HG03159 (cell line): Measurements from ENCODE around the gene CTSK.
"Not testable (repeated sequence)": the region's sequence is repeated elsewhere in the genome, so short reads cannot be mapped to it uniquely, and the experiment has no call there.

Experiments used
- ATAC-seq: cut with Tn5 transposase; IDR thresholded peaks from one replicate; pipeline ENCODE4 v1.9.1; 2021; ENCODE audit warnings: mild to moderate bottlenecking, moderate library complexity; ENCODE audit not compliant: unreplicated experiment

Gene CTSK

GRCh38 chr1:150807249-150808023, 624 bp downstream of the CTSK start:
- no peak for ATAC-seq

GRCh38 chr1:150805899-150806298, 2.2 kb downstream of the CTSK start:
- no peak for ATAC-seq

GRCh38 chr1:150804671-150805070, 3.4 kb downstream of the CTSK start:
- ATAC-seq, result no peak

- ATAC-seq, result no peak
Observed at GRCh38 chr1:150799089-150799488, 9.0 kb downstream of the CTSK start.

- ATAC-seq, result no peak
Observed at GRCh38 chr1:150798525-150798924, 9.5 kb downstream of the CTSK start.

- no peak for ATAC-seq
Observed at GRCh38 chr1:150796374-150796773, 11.7 kb downstream of the CTSK start.

GRCh38 chr1:150793778-150794177, 14.3 kb downstream of the CTSK start:
- ATAC-seq, result not testable (repeated sequence)

GRCh38 chr1:150793221-150793620, 14.8 kb downstream of the CTSK start:
- ATAC-seq, result no peak

- ATAC-seq, result no peak
Observed at GRCh38 chr1:150791585-150791984, 16.5 kb downstream of the CTSK start.

- ATAC-seq, result no peak
Observed at GRCh38 chr1:150789396-150789795, 18.7 kb downstream of the CTSK start.

GRCh38 chr1:150788946-150789345, 19.1 kb downstream of the CTSK start:
- ATAC-seq, result no peak

GRCh38 chr1:150787455-150787854, 20.6 kb downstream of the CTSK start:
- no peak for ATAC-seq

GRCh38 chr1:150780510-150780909, 27.6 kb downstream of the CTSK start:
- no peak for ATAC-seq

GRCh38 chr1:150778409-150778808, 29.7 kb downstream of the CTSK start:
- ATAC-seq, result no peak

- no peak for ATAC-seq
Observed at GRCh38 chr1:150777544-150777943, 30.5 kb downstream of the CTSK start.

- ATAC-seq, result not testable (repeated sequence)
Observed at GRCh38 chr1:150775931-150776505, 32.0 kb downstream of the CTSK start.

- no peak for ATAC-seq
Observed at GRCh38 chr1:150775276-150775675, 32.8 kb downstream of the CTSK start.

GRCh38 chr1:150772326-150772725, 35.7 kb downstream of the CTSK start:
- ATAC-seq, result no peak

- ATAC-seq, result not testable (repeated sequence)
Observed at GRCh38 chr1:150767704-150768103, 40.4 kb downstream of the CTSK start.

GRCh38 chr1:150765977-150766301, 42.1 kb downstream of the CTSK start:
- peak; percentile 9 for ATAC-seq

GRCh38 chr1:150765296-150765976, 42.6 kb downstream of the CTSK start, which contains the start of gene CTSS:
TSS of gene CTSS (minus strand) at chr1:150765778. CDS start at chr1:150764763, 1,015 bp downstream.
- ATAC-seq, result peak; percentile 76

GRCh38 chr1:150764617-150765101, 43.4 kb downstream of the CTSK start:
- peak; percentile 41 for ATAC-seq
